HT1080 (cell line): Measurements from ENCODE around the gene TMEM119. TPM values are rescaled to one million over a fixed set of nuclear protein-coding genes. Genes with fewer than 3 reads are reported as not detected.

Source experiments
- DNase-seq: peaks from one replicate; pipeline ENCODE4 v3.0.0-alpha.2; 2015; ENCODE audit warnings: low read depth
- polyA plus RNA-seq, 2 experiments: library from polyadenylated mRNA; depleted of rRNA; stranded (reverse); fragments of >200 nt; gene quantifications; 2 replicates each; pipeline ENCODE4 v1.2.3, GENCODE V29; 2015
- total RNA-seq: library from RNA; depleted of rRNA; stranded (reverse); fragments of >200 nt; shearing (Covaris generic); gene quantifications from 2 replicates; pipeline ENCODE4 v1.2.3, GENCODE V29; 2014; rRNA removed

TMEM119 gene, protein sequence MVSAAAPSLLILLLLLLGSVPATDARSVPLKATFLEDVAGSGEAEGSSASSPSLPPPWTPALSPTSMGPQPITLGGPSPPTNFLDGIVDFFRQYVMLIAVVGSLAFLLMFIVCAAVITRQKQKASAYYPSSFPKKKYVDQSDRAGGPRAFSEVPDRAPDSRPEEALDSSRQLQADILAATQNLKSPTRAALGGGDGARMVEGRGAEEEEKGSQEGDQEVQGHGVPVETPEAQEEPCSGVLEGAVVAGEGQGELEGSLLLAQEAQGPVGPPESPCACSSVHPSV
- total RNA-seq = 0.03 and 0.23 TPM in 2 replicates
- polyA plus RNA-seq (2015; cell fraction: cytosol; rRNA removed) = 0.06 TPM in 1 of 2 replicates, not detected in the other
- 0.05 TPM in 1 of 2 replicates, not detected in the other for polyA plus RNA-seq (2015; cell fraction: nucleus; rRNA removed)

DNA sequence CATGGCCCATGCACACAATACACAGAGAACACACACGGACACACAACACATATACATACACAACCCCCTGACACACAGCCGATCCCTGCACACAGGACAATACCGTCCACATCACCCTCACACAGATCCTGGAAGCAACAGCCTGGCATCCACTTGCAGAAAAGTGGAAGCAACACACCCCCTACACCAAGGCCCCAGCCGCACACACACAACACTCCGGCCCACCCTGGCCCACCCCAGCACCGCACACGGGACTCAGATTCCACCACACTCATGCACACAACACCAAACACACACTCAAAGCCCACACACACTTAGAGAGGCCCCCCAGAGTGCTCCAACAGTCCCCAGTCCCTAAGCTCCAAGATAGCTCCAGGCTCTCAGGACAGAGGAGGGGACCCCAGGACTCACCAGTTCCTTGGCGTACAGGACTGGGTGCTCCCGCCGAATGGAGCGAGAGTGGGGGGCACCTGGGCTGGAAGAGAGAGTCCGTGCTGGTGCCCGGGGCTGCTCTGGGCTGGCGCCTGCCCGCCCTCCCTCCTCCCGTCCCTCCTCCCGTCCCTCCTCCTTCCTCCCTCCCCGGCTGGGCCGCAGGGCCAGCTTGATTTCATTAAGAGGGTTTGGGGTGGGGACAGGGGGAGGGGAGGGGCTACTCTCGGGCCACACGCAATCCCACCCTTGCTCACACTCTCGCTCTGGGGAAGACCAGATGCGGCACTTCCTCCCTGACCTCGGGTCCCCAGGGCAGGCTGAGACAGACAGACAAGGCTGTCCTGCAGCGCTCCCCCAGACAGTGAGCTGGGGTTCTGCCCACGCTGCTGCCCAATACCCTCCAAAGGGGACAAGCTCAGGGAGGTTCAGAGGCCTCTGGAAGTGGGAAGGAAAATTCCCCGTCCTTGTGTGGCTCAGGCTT lies at the start of gene TMEM119:
Gene TMEM119, minus strand, starts transcription at position 526 of the 913 bp plus-strand sequence. CDS start 5,701 bp downstream, outside the sequence.
- DNase-seq = no peak

DNA sequence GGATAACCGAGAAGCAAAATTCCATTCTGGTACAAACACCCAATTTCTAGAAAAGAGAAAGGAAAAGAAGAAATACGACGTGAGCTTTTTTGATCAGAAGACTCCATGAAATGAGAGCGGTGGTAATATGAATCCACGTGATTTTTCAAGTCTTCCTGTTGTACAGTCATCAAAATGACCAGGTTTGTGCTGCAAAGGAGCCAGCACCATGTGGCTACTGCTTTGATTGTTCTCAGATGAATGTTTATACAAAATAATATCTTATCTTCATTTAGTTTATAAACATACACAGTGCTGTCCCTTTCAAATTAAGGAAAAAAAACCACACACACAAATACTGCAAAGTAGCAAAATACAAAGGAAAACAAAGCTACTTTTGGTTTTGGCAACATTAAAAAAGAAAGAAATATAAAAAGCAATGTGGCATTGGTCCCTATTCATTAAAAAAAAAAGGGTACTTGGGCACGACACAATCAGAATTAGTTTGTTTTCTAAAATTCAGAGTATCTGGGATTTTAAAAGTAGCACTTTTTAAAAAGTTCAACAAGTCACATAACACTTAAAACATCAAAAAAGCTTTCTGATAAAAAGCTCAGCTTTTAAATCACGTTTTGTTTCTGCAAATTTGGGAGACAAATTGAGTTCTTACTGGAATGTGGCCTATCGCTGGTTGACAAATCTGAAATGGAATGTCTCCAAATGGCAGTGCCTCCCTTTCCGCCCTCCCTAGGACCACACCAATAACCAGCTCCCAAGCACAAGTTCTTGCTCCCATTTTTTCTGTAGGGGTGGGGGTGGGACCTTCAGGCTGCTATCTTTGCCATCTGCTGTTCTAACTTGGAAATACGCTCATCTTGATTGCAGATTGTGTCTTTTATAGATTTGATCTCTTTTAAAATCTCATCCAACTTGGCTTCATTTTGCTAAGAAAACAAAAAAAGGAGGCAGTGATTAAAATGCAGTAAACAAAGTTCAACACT lies 49.0 kb upstream of the TMEM119 start:
- DNase-seq = no peak

- no peak for DNase-seq
Observed at GRCh38 chr12:108645686-108646599, 48.1 kb upstream of the TMEM119 start.

DNA sequence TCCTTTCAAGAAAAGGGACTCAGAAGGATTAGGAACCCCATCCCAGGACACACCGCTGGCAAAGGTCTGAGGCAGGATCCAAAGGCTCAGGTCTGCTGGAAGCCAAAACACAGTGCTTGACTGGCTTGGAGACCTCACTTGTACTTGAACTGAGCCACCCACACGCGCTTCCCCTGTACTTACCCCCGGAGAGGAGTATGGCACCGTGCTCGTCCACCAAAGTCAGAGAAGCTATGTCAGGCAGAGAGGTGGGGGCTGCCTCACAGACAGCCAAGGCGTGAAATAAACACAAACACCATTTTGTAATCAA lies 46.9 kb upstream of the TMEM119 start:
- no peak for DNase-seq

- DNase-seq = peak; percentile 78
Observed at GRCh38 chr12:108643941-108644810, 46.3 kb upstream of the TMEM119 start.

GRCh38 chr12:108642899-108643654 lies 45.2 kb upstream of the TMEM119 start:
- no peak for DNase-seq

DNA sequence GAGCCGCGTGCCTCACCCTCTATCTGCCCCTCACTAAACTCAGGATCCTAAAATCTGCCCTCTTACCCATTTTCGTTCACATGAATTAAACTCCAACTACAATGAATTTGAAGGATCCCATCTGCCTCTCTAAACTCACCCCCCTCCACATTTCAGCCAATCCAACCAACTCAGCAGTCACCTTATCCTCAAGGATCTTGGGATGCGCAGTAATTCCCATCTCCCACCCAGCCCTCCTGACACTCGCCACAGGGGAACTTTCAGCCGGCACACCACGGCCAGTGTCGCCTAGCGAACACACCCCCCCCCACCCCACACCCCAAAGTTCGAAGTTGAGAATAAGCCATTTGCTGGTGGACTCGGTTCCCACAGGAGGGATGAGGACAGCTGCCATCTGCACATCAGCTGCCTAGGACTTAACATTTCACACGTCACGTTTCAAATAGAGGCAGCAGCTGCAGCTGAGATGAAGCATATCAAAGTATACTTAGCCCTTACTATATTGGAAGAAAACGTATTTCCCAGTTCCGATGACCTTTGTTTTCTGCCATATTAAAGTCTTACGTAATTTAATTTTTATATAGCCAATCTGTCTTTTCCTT lies 44.5 kb upstream of the TMEM119 start:
- DNase-seq = no peak

DNA sequence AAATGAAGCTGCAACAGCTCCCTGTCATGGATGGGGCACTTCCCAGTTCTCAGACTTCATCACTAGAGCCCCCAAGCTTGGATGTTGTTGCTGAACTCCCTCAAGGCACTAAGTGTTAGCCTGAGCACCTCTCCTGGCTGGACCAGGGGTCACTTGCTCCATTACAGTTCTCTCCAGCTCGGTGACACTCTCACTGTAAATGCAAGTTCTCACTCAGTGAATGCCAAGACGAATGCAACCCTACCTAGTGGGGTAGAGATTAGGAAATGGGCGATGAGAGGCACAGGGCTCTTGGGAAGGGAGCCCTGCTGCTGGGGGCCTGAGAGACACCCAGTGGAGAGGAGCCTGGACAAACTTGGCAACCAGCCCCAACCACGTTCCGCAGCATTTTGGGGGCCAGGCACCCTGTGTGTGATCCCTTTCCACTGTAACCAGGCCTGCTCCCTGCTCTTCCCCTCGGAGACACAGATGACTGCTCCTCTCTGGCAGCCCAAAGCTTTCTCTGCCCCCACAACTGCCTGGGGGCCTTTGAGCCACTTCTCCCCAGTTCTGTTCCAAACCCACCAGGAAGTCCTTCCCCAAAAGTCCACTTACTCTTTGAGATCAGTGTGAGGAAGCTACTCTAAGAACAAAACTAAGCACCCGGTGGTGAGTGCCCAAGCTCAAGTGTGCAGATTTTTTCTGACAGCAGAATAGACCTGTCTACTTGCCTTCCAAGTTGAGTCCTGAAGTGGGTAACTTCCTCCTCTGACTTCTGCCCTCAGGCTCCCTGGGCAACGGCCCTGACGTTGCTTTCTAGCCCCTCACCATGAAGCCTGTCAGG lies 43.8 kb upstream of the TMEM119 start:
- DNase-seq = no peak

- DNase-seq = peak; percentile 36
Observed at GRCh38 chr12:108640802-108641445, 43.0 kb upstream of the TMEM119 start.

GRCh38 chr12:108638997-108639822 lies 41.3 kb upstream of the TMEM119 start:
- no peak for DNase-seq

- DNase-seq = no peak
Observed at GRCh38 chr12:108638141-108638827, 40.4 kb upstream of the TMEM119 start.

DNA sequence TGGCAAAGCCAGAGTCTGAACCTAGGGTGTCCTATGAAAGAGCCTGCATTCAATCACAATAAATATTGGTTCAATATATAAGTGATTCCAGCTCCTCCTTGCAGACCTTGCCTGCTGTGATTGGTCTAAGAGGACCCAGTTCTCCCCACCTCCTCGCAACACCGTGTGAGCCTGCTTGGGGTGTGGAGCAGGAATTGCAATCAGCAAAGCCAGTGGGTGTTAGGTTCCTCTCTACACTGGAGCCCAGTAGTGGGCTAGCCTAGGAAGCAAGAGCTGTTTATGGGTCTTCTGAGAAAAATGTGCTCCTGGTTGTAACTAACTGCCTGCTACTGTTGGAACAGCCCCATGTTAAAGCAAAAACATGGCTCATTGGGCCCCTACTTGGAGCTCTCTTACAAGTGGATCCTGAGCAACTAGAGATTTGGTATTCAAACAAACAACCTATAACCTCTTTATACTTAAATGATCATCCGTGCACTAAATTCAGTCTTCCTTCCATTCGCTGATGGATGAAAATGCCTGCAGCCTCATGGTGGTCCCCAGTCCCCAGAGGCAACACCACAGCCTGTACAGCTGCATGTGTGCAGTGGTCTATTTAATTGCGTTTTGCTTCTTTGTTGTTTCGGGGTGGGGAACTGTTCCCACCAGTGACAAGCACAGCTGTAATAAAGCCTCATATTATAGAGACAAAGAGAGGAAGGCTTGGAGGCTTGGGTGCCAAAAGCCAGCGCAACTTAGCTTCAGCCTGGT lies 39.5 kb upstream of the TMEM119 start:
- DNase-seq = no peak

GRCh38 chr12:108635997-108636808 lies 38.3 kb upstream of the TMEM119 start:
- DNase-seq = no peak
